DND-41 (cell line): ENCODE data around the gene DRD5.

ENCODE experiments used
- ATAC-seq: fragments of 200-7000 bp; cut with Tn5 transposase; 3 replicates; pipeline ENCODE4 v1.9.1; 2021; ENCODE audit warnings: low read depth; ENCODE audit not compliant: insufficient read depth
- DNase-seq: peaks from one replicate; pipeline ENCODE4 v3.0.0-alpha.2; 2020
- H2AFZ ChIP-seq: 2 replicates; pipeline ENCODE4 v1.6.0; 2012; ENCODE audit warnings: low read depth, low read length
- H3K27ac ChIP-seq: 2 replicates; pipeline ENCODE4 v1.5.1; 2012; ENCODE audit warnings: low read length, inconsistent platforms
- H3K27me3 ChIP-seq: fragments of 200-600 bp; sonication (generic); 2 replicates; pipeline ENCODE4 v1.6.0; 2012; ENCODE audit warnings: low read length, mild to moderate bottlenecking, inconsistent platforms; ENCODE audit not compliant: insufficient read depth, poor library complexity
- H3K36me3 ChIP-seq: 2 replicates; pipeline ENCODE4 v1.5.1; 2012; ENCODE audit warnings: low read length, inconsistent platforms; ENCODE audit not compliant: insufficient read depth
- H3K4me1 ChIP-seq: 2 replicates; pipeline ENCODE4 v1.5.1; 2012; ENCODE audit warnings: mild to moderate bottlenecking, low read length; ENCODE audit not compliant: insufficient read depth
- H3K4me2 ChIP-seq: 2 replicates; pipeline ENCODE4 v1.6.0; 2012; ENCODE audit warnings: mild to moderate bottlenecking, moderate library complexity, low read length, inconsistent platforms; ENCODE audit not compliant: insufficient read depth
- H3K4me3 ChIP-seq, 2 experiments: fragments of 200-600 bp in 1 of 2; shearing (Covaris generic) in 1 of 2; 2 replicates each; pipeline ENCODE4 v1.5.1; 2012 to 2016; ENCODE audit warnings: inconsistent platforms in 2 of 2, low read length in 2 of 2, mild to moderate bottlenecking in 2 of 2, low read depth in 1 of 2, moderate library complexity in 1 of 2
- H3K79me2 ChIP-seq: 2 replicates; pipeline ENCODE4 v1.6.0; 2012; ENCODE audit warnings: low read length, inconsistent platforms; ENCODE audit not compliant: insufficient read depth
- H3K9ac ChIP-seq: 2 replicates; pipeline ENCODE4 v1.6.0; 2012; ENCODE audit warnings: low read depth, mild to moderate bottlenecking, inconsistent platforms, low read length, moderate library complexity
- H3K9me3 ChIP-seq: 2 replicates; pipeline ENCODE4 v1.5.1; 2012; ENCODE audit warnings: low read length, moderate library complexity, mild to moderate bottlenecking, inconsistent platforms; ENCODE audit not compliant: insufficient read depth, severe bottlenecking
- H4K20me1 ChIP-seq: 2 replicates; pipeline ENCODE4 v1.6.0; 2012; ENCODE audit warnings: low read length; ENCODE audit not compliant: insufficient read depth
- CTCF ChIP-seq: IDR thresholded peaks from 2 replicates; pipeline ENCODE4 v1.5.1; 2012; ENCODE audit warnings: borderline replicate concordance, low read length, moderate library complexity, mild to moderate bottlenecking; ENCODE audit not compliant: poor library complexity, severe bottlenecking; ENCODE audit errors: extremely low read depth
- EZH2 ChIP-seq: IDR thresholded peaks from 3 replicates; pipeline ENCODE4 v1.6.1; 2012; ENCODE audit warnings: borderline replicate concordance, low read depth, mild to moderate bottlenecking, moderate library complexity, low read length, inconsistent platforms; ENCODE audit not compliant: severe bottlenecking

The DRD5 gene

GRCh38 chr4:9800848-9801247 is 19.4 kb downstream of the DRD5 start:
- no peaks in the 10 kb centered on the region for H4K20me1 ChIP-seq
- H3K79me2 ChIP-seq, result no peaks in the 10 kb centered on the region
- H3K4me2 ChIP-seq, result no peak overlapping the region
- TF ChIP-seq EZH2, result no peak
- TF ChIP-seq CTCF, result no peak
- no peaks in the 10 kb centered on the region for H3K9me3 ChIP-seq
- H3K4me1 ChIP-seq, result no peaks in the 10 kb centered on the region
- ATAC-seq, result no peak
- H2AFZ ChIP-seq, result no peak overlapping the region
- no peaks in the 10 kb centered on the region for H3K27me3 ChIP-seq
- no peak overlapping the region for H3K9ac ChIP-seq
- no peak overlapping the region for H3K27ac ChIP-seq
- no peaks in the 10 kb centered on the region for H3K36me3 ChIP-seq
- no peak overlapping the region for H3K4me3 ChIP-seq
- DNase-seq, result no peak

- Histone ChIP-seq H3K79me2 (no peaks in the 10 kb centered on the region), H4K20me1 (no peaks in the 10 kb centered on the region), H3K27me3 (no peaks in the 10 kb centered on the region), H3K4me3 (no peak overlapping the region), H3K9me3 (no peaks in the 10 kb centered on the region), H3K9ac (no peak overlapping the region), H3K4me1 (no peaks in the 10 kb centered on the region), H3K4me2 (no peak overlapping the region), H2AFZ (no peak overlapping the region), H3K36me3 (no peaks in the 10 kb centered on the region), H3K27ac (no peak overlapping the region)
- no peak for ATAC-seq
- TF ChIP-seq CTCF (no peak), EZH2 (no peak)
- DNase-seq, result no peak
Observed at GRCh38 chr4:9804918-9805317, 23.5 kb downstream of the DRD5 start.

- no peaks in the 10 kb centered on the region for H3K9me3 ChIP-seq
- no peaks in the 10 kb centered on the region for H4K20me1 ChIP-seq
- TF ChIP-seq EZH2, result no peak
- no peak for TF ChIP-seq CTCF
- no peak overlapping the region for H3K9ac ChIP-seq
- H2AFZ ChIP-seq, result no peak overlapping the region
- H3K4me1 ChIP-seq, result no peaks in the 10 kb centered on the region
- DNase-seq (no peak), ATAC-seq (no peak)
- no peaks in the 10 kb centered on the region for H3K27me3 ChIP-seq
- no peak overlapping the region for H3K4me3 ChIP-seq
- no peaks in the 10 kb centered on the region for H3K79me2 ChIP-seq
- H3K4me2 ChIP-seq, result no peak overlapping the region
- H3K36me3 ChIP-seq, result no peaks in the 10 kb centered on the region
- H3K27ac ChIP-seq, result no peak overlapping the region
Observed at GRCh38 chr4:9808077-9808476, 26.6 kb downstream of the DRD5 start.

- Histone ChIP-seq H3K4me2 (no peak overlapping the region), H4K20me1 (no peaks in the 10 kb centered on the region), H3K79me2 (no peaks in the 10 kb centered on the region), H3K36me3 (no peaks in the 10 kb centered on the region), H3K27me3 (no peaks in the 10 kb centered on the region), H3K4me1 (no peaks in the 10 kb centered on the region), H3K9me3 (no peaks in the 10 kb centered on the region), H3K9ac (no peak overlapping the region), H3K27ac (no peak overlapping the region), H2AFZ (no peak overlapping the region), H3K4me3 (no peak overlapping the region)
- ATAC-seq (no peak), DNase-seq (no peak)
- TF ChIP-seq CTCF (no peak), EZH2 (no peak)
Observed at GRCh38 chr4:9811806-9812205, 30.4 kb downstream of the DRD5 start.
